OCI-LY3 (cell line): ENCODE measurements around the gene MCF2.

Experiments used
- H2AFZ ChIP-seq: fragments of 200-600, 300-600 bp; shearing (Covaris generic); 2 replicates; pipeline ENCODE4 v1.6.0; 2014; ENCODE audit warnings: antibody characterized with exemption, low read depth, low read length
- H3K27ac ChIP-seq: fragments of 200-600, 300-600 bp; sonication (generic); 2 replicates; pipeline ENCODE4 v1.5.1; 2014; ENCODE audit warnings: mild to moderate bottlenecking, low read length, moderate library complexity, mixed read lengths
- H3K27me3 ChIP-seq: fragments of 200-600, 300-600 bp; sonication (generic); 2 replicates; pipeline ENCODE4 v1.6.1; 2014; ENCODE audit warnings: low read depth, low read length, mixed read lengths
- H3K36me3 ChIP-seq: fragments of 200-600, 300-600 bp; sonication (generic); replicated peaks from 2 replicates; pipeline ENCODE3; 2014; ENCODE audit warnings: low read depth, low read length, mixed read lengths
- H3K4me1 ChIP-seq: fragments of 300-600, 200-600 bp; sonication (generic); 2 replicates; pipeline ENCODE4 v1.6.1; 2014; ENCODE audit warnings: low read length, mixed read lengths
- H3K4me2 ChIP-seq: fragments of 200-600, 300-600 bp; sonication (generic); 2 replicates; pipeline ENCODE4 v1.6.1; 2014; ENCODE audit warnings: low read length, mixed read lengths
- H3K4me3 ChIP-seq: fragments of 300-600, 200-600 bp; sonication (generic); 2 replicates; pipeline ENCODE4 v1.5.1; 2014; ENCODE audit warnings: antibody characterized with exemption, mild to moderate bottlenecking, low read length, moderate library complexity
- H3K79me2 ChIP-seq: fragments of 300-600, 200-600 bp; shearing (Covaris generic); 2 replicates; pipeline ENCODE4 v1.6.1; 2014; ENCODE audit warnings: mild to moderate bottlenecking, low read length, mixed read lengths
- H3K9ac ChIP-seq: fragments of 300-600, 200-600 bp; shearing (Covaris generic); 2 replicates; pipeline ENCODE4 v1.6.0; 2014; ENCODE audit warnings: mild to moderate bottlenecking, low read length, moderate library complexity
- H3K9me3 ChIP-seq: fragments of 200-600, 300-600 bp; shearing (Covaris generic); 2 replicates; pipeline ENCODE4 v1.6.1; 2014; ENCODE audit warnings: low read length, mixed read lengths; ENCODE audit not compliant: insufficient read depth
- H4K20me1 ChIP-seq: fragments of 200-600, 300-600 bp; sonication (generic); 2 replicates; pipeline ENCODE4 v1.6.1; 2016; ENCODE audit warnings: low read length, mixed read lengths; ENCODE audit not compliant: insufficient read depth
- EZH2phosphoT487 ChIP-seq: fragments of 200-600 bp; shearing (Covaris generic); IDR thresholded peaks from 2 replicates; pipeline ENCODE4 v1.6.1; 2018; ENCODE audit warnings: antibody characterized with exemption, mixed run types, low read depth
- TF ChIP-seq, protein P1 (sequence below): fragments of 200-600, 300-600 bp; sonication (generic); IDR thresholded peaks from 2 replicates; pipeline ENCODE4 v1.5.1; 2014; ENCODE audit warnings: antibody characterized with exemption, low read length, low read depth

MCF2 gene, protein sequence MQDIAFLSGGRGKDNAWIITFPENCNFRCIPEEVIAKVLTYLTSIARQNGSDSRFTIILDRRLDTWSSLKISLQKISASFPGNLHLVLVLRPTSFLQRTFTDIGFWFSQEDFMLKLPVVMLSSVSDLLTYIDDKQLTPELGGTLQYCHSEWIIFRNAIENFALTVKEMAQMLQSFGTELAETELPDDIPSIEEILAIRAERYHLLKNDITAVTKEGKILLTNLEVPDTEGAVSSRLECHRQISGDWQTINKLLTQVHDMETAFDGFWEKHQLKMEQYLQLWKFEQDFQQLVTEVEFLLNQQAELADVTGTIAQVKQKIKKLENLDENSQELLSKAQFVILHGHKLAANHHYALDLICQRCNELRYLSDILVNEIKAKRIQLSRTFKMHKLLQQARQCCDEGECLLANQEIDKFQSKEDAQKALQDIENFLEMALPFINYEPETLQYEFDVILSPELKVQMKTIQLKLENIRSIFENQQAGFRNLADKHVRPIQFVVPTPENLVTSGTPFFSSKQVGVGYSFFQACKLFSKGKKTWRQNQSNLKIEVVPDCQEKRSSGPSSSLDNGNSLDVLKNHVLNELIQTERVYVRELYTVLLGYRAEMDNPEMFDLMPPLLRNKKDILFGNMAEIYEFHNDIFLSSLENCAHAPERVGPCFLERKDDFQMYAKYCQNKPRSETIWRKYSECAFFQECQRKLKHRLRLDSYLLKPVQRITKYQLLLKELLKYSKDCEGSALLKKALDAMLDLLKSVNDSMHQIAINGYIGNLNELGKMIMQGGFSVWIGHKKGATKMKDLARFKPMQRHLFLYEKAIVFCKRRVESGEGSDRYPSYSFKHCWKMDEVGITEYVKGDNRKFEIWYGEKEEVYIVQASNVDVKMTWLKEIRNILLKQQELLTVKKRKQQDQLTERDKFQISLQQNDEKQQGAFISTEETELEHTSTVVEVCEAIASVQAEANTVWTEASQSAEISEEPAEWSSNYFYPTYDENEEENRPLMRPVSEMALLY

DNA sequence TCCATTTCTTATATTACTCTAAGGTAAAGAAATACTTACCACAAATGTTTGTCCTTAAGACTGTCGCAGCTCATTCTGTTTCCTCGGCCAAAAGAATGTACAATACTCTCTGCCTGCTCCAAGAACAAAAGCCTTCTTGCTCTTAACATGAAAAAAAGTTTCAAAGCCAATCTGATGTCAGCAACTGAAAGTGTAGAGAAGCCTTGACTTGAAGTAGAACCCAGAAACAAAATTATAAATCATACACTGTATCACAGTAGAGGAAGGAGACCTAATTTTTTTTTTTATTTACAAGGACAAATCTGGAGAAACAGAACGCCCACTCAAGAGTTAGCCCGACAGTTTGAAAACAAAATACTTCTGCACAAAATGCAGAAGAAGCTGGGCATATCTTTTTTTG lies at the start of gene MCF2:
Gene MCF2 (minus strand): TSS at position 101 of the 400 bp plus-strand sequence. CDS start 56,423 bp downstream, outside the sequence.
- Histone ChIP-seq H3K27me3 (no peaks in the 10 kb centered on the region), H3K4me2 (no peak within 1 kb of the TSS), H3K36me3 (no peaks in the 10 kb centered on the region), H3K4me1 (no peaks in the 10 kb centered on the region), H3K9ac (no peak within 1 kb of the TSS), H3K4me3 (no peak within 1 kb of the TSS), H3K79me2 (no peaks in the 10 kb centered on the region), H2AFZ (no peak within 1 kb of the TSS), H4K20me1 (no peaks in the 10 kb centered on the region), H3K27ac (no peak within 1 kb of the TSS), H3K9me3 (no peaks in the 10 kb centered on the region)
- no peak for TF ChIP-seq EZH2phosphoT487
- TF ChIP-seq, protein P1, sequence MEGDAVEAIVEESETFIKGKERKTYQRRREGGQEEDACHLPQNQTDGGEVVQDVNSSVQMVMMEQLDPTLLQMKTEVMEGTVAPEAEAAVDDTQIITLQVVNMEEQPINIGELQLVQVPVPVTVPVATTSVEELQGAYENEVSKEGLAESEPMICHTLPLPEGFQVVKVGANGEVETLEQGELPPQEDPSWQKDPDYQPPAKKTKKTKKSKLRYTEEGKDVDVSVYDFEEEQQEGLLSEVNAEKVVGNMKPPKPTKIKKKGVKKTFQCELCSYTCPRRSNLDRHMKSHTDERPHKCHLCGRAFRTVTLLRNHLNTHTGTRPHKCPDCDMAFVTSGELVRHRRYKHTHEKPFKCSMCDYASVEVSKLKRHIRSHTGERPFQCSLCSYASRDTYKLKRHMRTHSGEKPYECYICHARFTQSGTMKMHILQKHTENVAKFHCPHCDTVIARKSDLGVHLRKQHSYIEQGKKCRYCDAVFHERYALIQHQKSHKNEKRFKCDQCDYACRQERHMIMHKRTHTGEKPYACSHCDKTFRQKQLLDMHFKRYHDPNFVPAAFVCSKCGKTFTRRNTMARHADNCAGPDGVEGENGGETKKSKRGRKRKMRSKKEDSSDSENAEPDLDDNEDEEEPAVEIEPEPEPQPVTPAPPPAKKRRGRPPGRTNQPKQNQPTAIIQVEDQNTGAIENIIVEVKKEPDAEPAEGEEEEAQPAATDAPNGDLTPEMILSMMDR, result no peak

DNA sequence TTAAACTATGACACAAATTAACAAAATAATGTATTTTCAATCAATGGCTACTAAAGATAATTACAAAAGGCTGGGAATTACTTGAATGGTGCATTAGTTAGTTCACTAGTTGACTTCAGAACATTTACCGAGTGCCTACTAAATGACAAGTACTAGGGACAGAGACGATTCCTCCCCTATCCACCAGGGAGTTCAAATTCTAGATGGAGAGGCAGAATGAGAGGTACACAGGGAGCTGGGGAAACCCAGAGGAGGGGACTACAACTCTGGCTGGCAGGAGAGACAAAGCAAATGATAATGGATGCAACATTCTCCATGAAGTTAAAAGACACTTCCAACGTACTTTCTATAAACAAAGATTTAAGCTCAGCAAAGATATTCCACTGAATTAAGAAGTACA lies 43.1 kb upstream of the MCF2 start:
- no peak overlapping the region for H3K4me2 ChIP-seq
- TF ChIP-seq, protein P1, result no peak
- TF ChIP-seq EZH2phosphoT487, result no peak
- H3K36me3 ChIP-seq, result peaks cover 10% of the 10 kb centered on the region
- H3K9ac ChIP-seq, result no peak overlapping the region
- no peaks in the 10 kb centered on the region for H4K20me1 ChIP-seq
- no peaks in the 10 kb centered on the region for H3K79me2 ChIP-seq
- no peaks in the 10 kb centered on the region for H3K4me1 ChIP-seq
- no peak overlapping the region for H2AFZ ChIP-seq
- no peaks in the 10 kb centered on the region for H3K27me3 ChIP-seq
- H3K4me3 ChIP-seq, result no peak overlapping the region
- H3K9me3 ChIP-seq, result no peaks in the 10 kb centered on the region; the same call in 1 of the 2 replicates
- no peak overlapping the region for H3K27ac ChIP-seq

DNA sequence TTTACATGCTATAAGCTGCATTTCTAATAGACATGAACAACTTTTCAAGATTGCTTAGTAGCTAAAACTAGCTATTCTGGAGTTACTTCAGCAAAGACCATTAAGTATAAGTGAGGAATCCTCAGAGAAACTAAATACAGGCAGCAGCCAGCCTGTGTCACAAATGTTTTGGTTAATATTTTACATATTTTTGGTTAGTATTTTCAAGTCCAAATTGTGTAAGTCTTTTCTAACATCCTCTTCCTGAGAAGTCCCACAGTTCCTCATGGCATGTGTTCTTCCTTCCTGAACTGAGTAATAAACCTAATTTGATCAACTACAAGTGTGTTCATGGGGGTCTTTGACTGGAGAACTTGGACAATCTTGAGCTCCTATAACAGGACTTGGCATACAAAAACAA lies 42.4 kb upstream of the MCF2 start:
- H3K4me2 ChIP-seq, result no peak overlapping the region
- no peak overlapping the region for H3K27ac ChIP-seq
- H3K4me1 ChIP-seq, result no peaks in the 10 kb centered on the region
- H3K79me2 ChIP-seq, result no peaks in the 10 kb centered on the region
- TF ChIP-seq, protein P1, result no peak
- TF ChIP-seq EZH2phosphoT487, result no peak
- no peak overlapping the region for H3K9ac ChIP-seq
- no peak overlapping the region for H3K4me3 ChIP-seq
- H3K9me3 ChIP-seq, result no peaks in the 10 kb centered on the region; the same call in 1 of the 2 replicates
- H2AFZ ChIP-seq, result no peak overlapping the region
- no peaks in the 10 kb centered on the region for H3K27me3 ChIP-seq
- peaks cover 8% of the 10 kb centered on the region for H3K36me3 ChIP-seq
- no peaks in the 10 kb centered on the region for H4K20me1 ChIP-seq

DNA sequence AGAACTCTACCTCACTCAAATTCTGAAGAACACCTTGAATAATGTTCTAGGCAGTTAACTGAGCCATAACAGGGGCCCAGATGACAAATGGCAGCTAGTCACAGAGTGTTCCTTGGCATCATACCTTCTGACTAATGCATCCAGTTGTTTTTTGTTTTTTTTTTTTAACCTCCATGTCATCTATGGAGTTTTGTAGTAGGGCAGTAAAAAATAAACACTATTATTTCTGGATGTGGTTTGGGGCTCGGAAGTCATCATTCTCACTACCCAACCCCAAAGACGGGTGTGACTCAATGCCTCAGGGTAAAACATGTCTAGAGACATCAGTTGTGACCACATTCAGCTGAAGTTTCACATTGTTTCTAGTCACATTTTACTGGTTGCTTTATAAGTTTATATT lies 31.2 kb upstream of the MCF2 start:
- Histone ChIP-seq H3K36me3 (peaks cover 8% of the 10 kb centered on the region), H3K4me2 (no peak overlapping the region), H3K9ac (no peak overlapping the region), H3K9me3 (no peaks in the 10 kb centered on the region), H3K27ac (no peak overlapping the region), H3K79me2 (no peaks in the 10 kb centered on the region), H3K27me3 (no peaks in the 10 kb centered on the region), H2AFZ (no peak overlapping the region), H3K4me1 (no peaks in the 10 kb centered on the region), H3K4me3 (no peak overlapping the region), H4K20me1 (no peaks in the 10 kb centered on the region)
- TF ChIP-seq EZH2phosphoT487, result no peak
- TF ChIP-seq, protein P1, result no peak
